Upper lobe of left lung (tissue), 6 donors: Measurements from ENCODE around the gene ZC3H15. TPM values are rescaled to one million over a fixed set of nuclear protein-coding genes. Genes with fewer than 3 reads are reported as not detected.
"Not testable (repeated sequence)": the region's sequence is repeated elsewhere in the genome, so short reads cannot be mapped to it uniquely, and the experiment has no call there.

Experiments
- ATAC-seq, 2 donors: fragments of 200-7000 bp; cut with Tn5 transposase; one replicate each; pipeline ENCODE4 v1.9.1; 2022; ENCODE audit warnings: mild to moderate bottlenecking in 2 of 2, moderate library complexity in 2 of 2; ENCODE audit not compliant: low FRiP score in 2 of 2
- DNase-seq, 2 donors: peaks; one replicate each; pipeline ENCODE4 v3.0.0-alpha.2; 2019 to 2020
- H3K27ac ChIP-seq, 4 donors: fragments of 200-600 bp; sonication (generic); one replicate each; pipeline ENCODE4 v1.5.1; 2016 to 2019
- H3K27me3 ChIP-seq, 4 donors: fragments of 200-600 bp; sonication (generic); one replicate each; pipeline ENCODE4 v1.5.1; 2017 to 2019
- H3K36me3 ChIP-seq, 4 donors: fragments of 200-600 bp; sonication (generic); one replicate each; pipeline ENCODE4 v1.5.1; 2016 to 2019
- H3K4me1 ChIP-seq, 4 donors: fragments of 200-600 bp; sonication (generic); one replicate each; pipeline ENCODE4 v1.5.1; 2018 to 2019
- H3K4me3 ChIP-seq, 4 donors: fragments of 200-600 bp; sonication (generic); one replicate each; pipeline ENCODE4 v1.5.1; 2017 to 2019; ENCODE audit warnings: mild to moderate bottlenecking in 2 of 4, moderate library complexity in 1 of 4
- H3K9me3 ChIP-seq, 4 donors: fragments of 200-600 bp; sonication (generic); one replicate each; pipeline ENCODE4 v1.5.1; 2018 to 2019
- CTCF ChIP-seq, 6 experiments: fragments of 450-650 bp in 4 of 6; fragments of 200-600 bp in 2 of 6; sonication (generic) in 2 of 6; IDR thresholded peaks; one replicate each; pipeline ENCODE4 v1.5.1; 2016 to 2019; ENCODE audit warnings: antibody characterized with exemption in 6 of 6
- EP300 ChIP-seq, 4 donors: sonication (generic); formaldehyde crosslinking; IDR thresholded peaks; one replicate each; pipeline ENCODE4 v1.5.1; 2017; ENCODE audit warnings: antibody characterized with exemption in 4 of 4, control low read depth in 2 of 4
- POLR2A ChIP-seq, 4 donors: fragments of 450-650 bp; IDR thresholded peaks; one replicate each; pipeline ENCODE4 v1.5.1; 2016 to 2017; ENCODE audit warnings: antibody characterized with exemption in 4 of 4, mild to moderate bottlenecking in 2 of 4
- POLR2AphosphoS5 ChIP-seq, 2 donors: sonication (generic); formaldehyde crosslinking; IDR thresholded peaks; one replicate each; pipeline ENCODE4 v1.5.1; 2017; ENCODE audit warnings: antibody characterized with exemption in 2 of 2
- WGBS, 2 donors: methylation state at CpG; one replicate each; pipeline ENCODE4 v1.1.5; 2017 to 2018; 5-methylcytosine and 5-hydroxymethylcytosine counted together
- total RNA-seq, 6 donors: library from RNA; depleted of rRNA in 4 of 6; stranded (reverse); fragments of >200 nt in 4 of 6; gene quantifications; one replicate each; pipeline versions ENCODE4 v1.1.0 to v1.2.1, GENCODE V29; 2016 to 2021
- donor health status: DM: no; HTN: no; CAD: no; lungs with moderate emphysema.
- donor health status: DM: no; HTN: yes; CAD: no; lungs with severe emphysema.

The ZC3H15 gene
- total RNA-seq, 6 donors from 2014 or later = 30.2 to 79.6 (median 45.1) TPM

GRCh38 chr2:186517090-186517489 is 31.0 kb downstream of the ZC3H15 start:
- DNase-seq = no peak
- TF ChIP-seq POLR2AphosphoS5 (IDR thresholded peaks at IDR 0.05) (no peak), CTCF (IDR thresholded peaks at IDR 0.05) (no peak), EP300 (IDR thresholded peaks at IDR 0.05) (no peak), POLR2A (IDR thresholded peaks at IDR 0.05) (no peak)
- ATAC-seq = no peak
- H3K27ac ChIP-seq = no peak overlapping the region
- H3K27me3 ChIP-seq = no peaks in the 10 kb centered on the region
- no peaks in the 10 kb centered on the region for H3K9me3 ChIP-seq
- H3K4me1 ChIP-seq = peaks cover 0 to 3% (median 0%) of the 10 kb centered on the region in 4 donors
- H3K4me3 ChIP-seq = no peak overlapping the region
- H3K36me3 ChIP-seq = peaks cover 0 to 29% (median 4%) of the 10 kb centered on the region in 4 donors

GRCh38 chr2:186518291-186518690 is 32.2 kb downstream of the ZC3H15 start:
- Histone ChIP-seq H3K27me3 (no peaks in the 10 kb centered on the region), H3K4me1 (peaks cover 0 to 3% (median 0%) of the 10 kb centered on the region in 4 donors), H3K4me3 (no peak overlapping the region), H3K9me3 (no peaks in the 10 kb centered on the region), H3K36me3 (peaks cover 0 to 18% (median 4%) of the 10 kb centered on the region in 4 donors), H3K27ac (no peak overlapping the region)
- ATAC-seq = no peak
- TF ChIP-seq EP300 (IDR thresholded peaks at IDR 0.05) (no peak), POLR2A (IDR thresholded peaks at IDR 0.05) (no peak), CTCF (IDR thresholded peaks at IDR 0.05) (no peak), POLR2AphosphoS5 (IDR thresholded peaks at IDR 0.05) (no peak)
- WGBS, 2 donors = 64 to 87% methylated on average over 4 of the region's 4 CpGs
- no peak for DNase-seq

- Histone ChIP-seq H3K4me1 (peaks cover 0 to 3% (median 0%) of the 10 kb centered on the region in 4 donors), H3K9me3 (no peaks in the 10 kb centered on the region), H3K27me3 (no peaks in the 10 kb centered on the region), H3K36me3 (peaks cover 0 to 15% (median 4%) of the 10 kb centered on the region in 4 donors), H3K27ac (no peak overlapping the region), H3K4me3 (no peak overlapping the region)
- 54 to 76% methylated on average over 3 of the region's 3 CpGs for WGBS, 2 donors
- ATAC-seq (no peak), DNase-seq (no peak)
- TF ChIP-seq EP300 (IDR thresholded peaks at IDR 0.05) (no peak), POLR2AphosphoS5 (IDR thresholded peaks at IDR 0.05) (no peak), CTCF (IDR thresholded peaks at IDR 0.05) (no peak), POLR2A (IDR thresholded peaks at IDR 0.05) (no peak)
These were observed 32.9 kb downstream of the ZC3H15 start for GRCh38 chr2:186518945-186519344.

GRCh38 chr2:186521570-186522153 is 35.6 kb downstream of the ZC3H15 start:
- WGBS, 2 donors = 75 to 83% methylated on average over 9 of the region's 9 CpGs

GRCh38 chr2:186522450-186522849 is 36.4 kb downstream of the ZC3H15 start:
- TF ChIP-seq POLR2AphosphoS5 (IDR thresholded peaks at IDR 0.05) = no peak
- TF ChIP-seq CTCF (IDR thresholded peaks at IDR 0.05) = no peak
- no peak for TF ChIP-seq EP300 (IDR thresholded peaks at IDR 0.05)
- TF ChIP-seq POLR2A (IDR thresholded peaks at IDR 0.05) = no peak

More at GRCh38 chr2:186521570-186522153, 35.6 kb downstream of the ZC3H15 start:
- H3K9me3 ChIP-seq, H3K27ac ChIP-seq, ATAC-seq, H3K4me3 ChIP-seq, H3K27me3 ChIP-seq, DNase-seq, H3K4me1 ChIP-seq: not testable (repeated sequence)
- peaks cover 0 to 12% (median 4%) of the 10 kb centered on the region in 4 donors for H3K36me3 ChIP-seq

More at GRCh38 chr2:186522450-186522849, 36.4 kb downstream of the ZC3H15 start:
- ATAC-seq (no peak), DNase-seq (no peak)
- H3K27me3 ChIP-seq = no peaks in the 10 kb centered on the region
- H3K36me3 ChIP-seq = peaks cover 0 to 9% (median 4%) of the 10 kb centered on the region in 4 donors
- H3K9me3 ChIP-seq = no peaks in the 10 kb centered on the region
- H3K4me1 ChIP-seq = no peaks in the 10 kb centered on the region
- 90 to 94% methylated on average over 2 of the region's 2 CpGs for WGBS, 2 donors
- no peak overlapping the region for H3K27ac ChIP-seq
- H3K4me3 ChIP-seq = no peak overlapping the region
